GM12878 (cell line): ENCODE results near the gene PCARE.

Experiments
- BACH1 ChIP-seq: fragments of 450-650 bp; IDR thresholded peaks from 2 replicates; pipeline ENCODE4 v1.6.1; 2017; ENCODE audit warnings: mild to moderate bottlenecking, borderline replicate concordance
- CHD2 ChIP-seq: IDR thresholded peaks from 2 replicates; pipeline ENCODE4 v1.6.1; 2011; ENCODE audit warnings: low read depth, low read length, improper control_type of control experiment, borderline replicate concordance
- CTCF ChIP-seq, 3 experiments: IDR thresholded peaks in 2 of 3; conservative IDR thresholded peaks in 1 of 3; 2 replicates each; pipeline ENCODE4 v1.5.1; 2011; ENCODE audit warnings: low read depth in 3 of 3, low read length in 3 of 3, mild to moderate bottlenecking in 3 of 3, control low read depth in 2 of 3, moderate library complexity in 2 of 3, inconsistent platforms in 1 of 3, mixed read lengths in 1 of 3; ENCODE audit not compliant: control insufficient read depth in 2 of 3, insufficient read depth in 1 of 3; ENCODE audit errors: extremely low read depth in 1 of 3
- EZH2 ChIP-seq: IDR thresholded peaks from 2 replicates; pipeline ENCODE4 v1.6.1; 2012; ENCODE audit warnings: low read depth, mild to moderate bottlenecking, control low read depth, inconsistent platforms, low read length, borderline replicate concordance; ENCODE audit not compliant: control insufficient read depth
- FOXK2 ChIP-seq: fragments of 450-650 bp; IDR thresholded peaks from 2 replicates; pipeline ENCODE4 v1.6.1; 2017; ENCODE audit warnings: mild to moderate bottlenecking, moderate library complexity
- GABPA ChIP-seq: IDR thresholded peaks from 2 replicates; pipeline ENCODE4 v1.6.1; 2014; ENCODE audit warnings: antibody characterized with exemption, low read depth, mild to moderate bottlenecking, inconsistent platforms
- HDAC6 ChIP-seq: fragments of 200-600 bp; sonication (generic); IDR thresholded peaks from one replicate; pipeline ENCODE4 v1.8.0; 2017; ENCODE audit warnings: antibody characterized with exemption; ENCODE audit not compliant: unreplicated experiment
- NFIC ChIP-seq: IDR thresholded peaks from 2 replicates; pipeline ENCODE4 v1.6.1; 2012; ENCODE audit warnings: low read depth, mild to moderate bottlenecking, inconsistent platforms, low read length, moderate library complexity
- NR2C1 ChIP-seq: fragments of 450-650 bp; IDR thresholded peaks from 2 replicates; pipeline ENCODE4 v1.6.1; 2017; ENCODE audit warnings: antibody characterized with exemption, mild to moderate bottlenecking, moderate library complexity
- POLR2A ChIP-seq: IDR thresholded peaks from 2 replicates; pipeline ENCODE4 v1.6.1; 2011; ENCODE audit warnings: low read depth, mild to moderate bottlenecking, low read length
- RAD51 ChIP-seq: fragments of 450-650 bp; IDR thresholded peaks from 2 replicates; pipeline ENCODE4 v1.6.1; 2016; ENCODE audit warnings: moderate library complexity, mild to moderate bottlenecking, inconsistent platforms
- REST ChIP-seq: IDR thresholded peaks from 2 replicates; pipeline ENCODE4 v1.6.1; 2012; ENCODE audit warnings: mild to moderate bottlenecking, low read depth, low read length
- SREBF1 ChIP-seq: IDR thresholded peaks from 2 replicates; pipeline ENCODE4 v1.6.1; 2012; ENCODE audit warnings: mild to moderate bottlenecking, low read length

GRCh38 chr2:29066997-29067605 lies 7.2 kb downstream of the PCARE start:
- TF ChIP-seq CTCF (IDR thresholded peaks at IDR 0.05 in 2 of 3, conservative IDR thresholded peaks at IDR 0.05 in 1 of 3; ENCODE audit: control insufficient read depth in 2 of 3, extremely low read depth in 1 of 3, insufficient read depth in 1 of 3, low read depth in 3 of 3, low read length in 3 of 3) (no peak), HDAC6 (no peak), POLR2A (no peak), NFIC (no peak), REST (no peak), EZH2 (no peak), GABPA (no peak), NR2C1 (no peak), RAD51 (no peak), BACH1 (no peak), SREBF1 (no peak), FOXK2 (no peak), CHD2 (no peak)
